Thoracic aorta (tissue), 2 donors: Measurements from ENCODE around the gene INTS11. TPM values are rescaled to one million over a fixed set of nuclear protein-coding genes. Genes with fewer than 3 reads are reported as not detected.

ENCODE experiments used
- ATAC-seq: fragments of 150-250 bp; one replicate; pipeline ENCODE4 v1.8.0; 2017; ENCODE audit warnings: low read depth; ENCODE audit not compliant: insufficient number of reproducible peaks, low FRiP score
- DNase-seq: peaks from one replicate; pipeline ENCODE4 v3.0.0-alpha.2; 2020; ENCODE audit warnings: low spot score
- H3K27ac ChIP-seq, 2 donors: fragments of 200-600 bp; sonication (generic); 1 replicate in 1 of 2; 2 replicates in 1 of 2; pipeline ENCODE4 v1.5.1; 2016; ENCODE audit warnings: mild to moderate bottlenecking in 2 of 2, moderate library complexity in 2 of 2
- H3K27me3 ChIP-seq: fragments of 200-600 bp; sonication (generic); replicated peaks from 2 replicates; pipeline ENCODE4 v1.6.0; 2016; ENCODE audit warnings: mild to moderate bottlenecking; ENCODE audit not compliant: insufficient read depth
- H3K36me3 ChIP-seq: fragments of 200-600 bp; sonication (generic); one replicate; pipeline ENCODE4 v1.5.1; 2016
- H3K4me1 ChIP-seq, 2 donors: fragments of 200-600 bp; sonication (generic); 1 replicate in 1 of 2; 2 replicates in 1 of 2; pipeline versions ENCODE4 v1.5.1 to v1.6.0; 2016; ENCODE audit warnings: low read depth in 2 of 2, mild to moderate bottlenecking in 1 of 2; ENCODE audit not compliant: control insufficient read depth in 1 of 2
- H3K4me3 ChIP-seq: fragments of 200-600 bp; sonication (generic); 2 replicates; pipeline ENCODE4 v1.5.1; 2016; ENCODE audit warnings: mild to moderate bottlenecking
- H3K9me3 ChIP-seq: fragments of 200-600 bp; sonication (generic); 2 replicates; pipeline ENCODE4 v1.5.1; 2016
- CTCF ChIP-seq: fragments of 200-600 bp; sonication (generic); IDR thresholded peaks from one replicate; pipeline ENCODE4 v1.5.1; 2019; ENCODE audit warnings: antibody characterized with exemption
- total RNA-seq, 2 donors: library from RNA; depleted of rRNA; stranded (reverse); fragments of >200 nt; gene quantifications; one replicate each; pipeline versions ENCODE4 v1.1.0 to v1.2.3, GENCODE V29; 2016

INTS11 gene
- total RNA-seq, 2 donors from 2014 or later = 192 to 195 TPM

- no peak for TF ChIP-seq CTCF
- no peak for DNase-seq
- ATAC-seq = no peak
- H3K36me3 ChIP-seq = peaks cover 37% of the 10 kb centered on the region
- no peaks in the 10 kb centered on the region for H3K27me3 ChIP-seq
- peaks cover 16 to 30% of the 10 kb centered on the region in 2 donors for H3K4me1 ChIP-seq
- no peak overlapping the region for H3K4me3 ChIP-seq
- no peaks in the 10 kb centered on the region for H3K9me3 ChIP-seq
- no peak overlapping the region for H3K27ac ChIP-seq
Observed at GRCh38 chr1:1310476-1311053, 13.9 kb downstream of the INTS11 start.

GRCh38 chr1:1310109-1310385 is 14.4 kb downstream of the INTS11 start:
- H3K4me1 ChIP-seq = peaks cover 21 to 35% of the 10 kb centered on the region in 2 donors
- no peaks in the 10 kb centered on the region for H3K9me3 ChIP-seq
- no peak for TF ChIP-seq CTCF
- H3K36me3 ChIP-seq = peaks cover 37% of the 10 kb centered on the region
- DNase-seq (no peak), ATAC-seq (no peak)
- peak overlapping the region in 1 of 2 donors; percentile 38 for H3K27ac ChIP-seq
- no peaks in the 10 kb centered on the region for H3K27me3 ChIP-seq
- no peak overlapping the region for H3K4me3 ChIP-seq

- ATAC-seq = no peak
- Histone ChIP-seq H3K27ac (peak overlapping the region; percentile 38 to 90), H3K4me3 (peak overlapping the region; percentile 88), H3K9me3 (no peaks in the 10 kb centered on the region), H3K36me3 (peaks cover 33% of the 10 kb centered on the region), H3K4me1 (peaks cover 27 to 41% of the 10 kb centered on the region in 2 donors), H3K27me3 (no peaks in the 10 kb centered on the region)
- no peak for DNase-seq
- no peak for TF ChIP-seq CTCF
Observed at GRCh38 chr1:1309251-1310108, 15.0 kb downstream of the INTS11 start.

DNA sequence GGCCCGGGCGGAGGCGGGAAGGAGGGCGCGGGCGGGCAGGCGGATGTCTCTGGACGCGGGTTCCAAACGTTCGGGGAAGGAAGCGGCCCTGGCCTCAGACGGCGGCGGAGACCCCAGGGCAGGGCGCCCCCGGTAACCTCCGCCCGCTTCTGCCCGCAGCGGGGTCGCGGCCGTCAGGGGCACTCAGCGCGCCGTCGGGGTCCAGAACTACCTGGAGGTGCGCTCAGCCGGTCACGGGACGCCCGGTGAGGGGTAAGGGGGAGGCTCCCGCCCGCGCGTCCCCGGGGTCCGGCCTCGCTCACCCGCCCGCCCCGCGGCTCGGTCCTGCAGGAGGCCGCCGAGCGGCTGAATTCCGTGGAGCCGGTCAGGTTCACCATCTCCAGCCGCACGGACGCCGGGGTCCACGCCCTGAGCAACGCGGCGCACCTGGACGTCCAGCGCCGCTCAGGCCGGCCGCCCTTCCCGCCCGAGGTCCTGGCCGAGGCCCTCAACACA is 15.7 kb downstream of the INTS11 start:
- H3K27ac ChIP-seq = peak overlapping the region; percentile 80 to 90
- ATAC-seq (no peak), DNase-seq (no peak)
- no peak for TF ChIP-seq CTCF
- H3K27me3 ChIP-seq = no peaks in the 10 kb centered on the region
- peaks cover 27% of the 10 kb centered on the region for H3K36me3 ChIP-seq
- no peaks in the 10 kb centered on the region for H3K9me3 ChIP-seq
- H3K4me3 ChIP-seq = peak overlapping the region; percentile 88
- H3K4me1 ChIP-seq = peaks cover 29 to 44% of the 10 kb centered on the region in 2 donors

GRCh38 chr1:1307923-1308755 is 16.3 kb downstream of the INTS11 start, which contains the start of the genes ACAP3 and PUSL1:
Gene ACAP3 (minus strand): TSS chr1:1307930. CDS start chr1:1307815, 115 bp downstream.
Gene PUSL1 (plus strand): TSS chr1:1308597. CDS start chr1:1308644, 47 bp downstream.
- peak within 1 kb of the TSS; percentile 88 for H3K4me3 ChIP-seq
- H3K27me3 ChIP-seq = no peaks in the 10 kb centered on the region
- H3K9me3 ChIP-seq = no peaks in the 10 kb centered on the region
- H3K36me3 ChIP-seq = peaks cover 20% of the 10 kb centered on the region
- H3K4me1 ChIP-seq = peaks cover 29 to 44% of the 10 kb centered on the region in 2 donors
- ATAC-seq (peak; percentile 67), DNase-seq (peak; percentile 51)
- TF ChIP-seq CTCF = peak; percentile 27
- peak within 1 kb of the TSS; percentile 90 to 94 for H3K27ac ChIP-seq
